Esophagus muscularis mucosa (tissue), 3 donors: ENCODE results near the gene CAMKMT.

Experiments
- CTCF ChIP-seq, 3 experiments: fragments of 200-600 bp in 2 of 3; fragments of 450-650 bp in 1 of 3; sonication (generic) in 2 of 3; IDR thresholded peaks; one replicate each; pipeline ENCODE4 v1.5.1; 2017 to 2019; ENCODE audit warnings: antibody characterized with exemption in 3 of 3, mild to moderate bottlenecking in 2 of 3, moderate library complexity in 1 of 3
- POLR2A ChIP-seq: fragments of 450-650 bp; IDR thresholded peaks from one replicate; pipeline ENCODE4 v1.6.1; 2017; ENCODE audit warnings: antibody characterized with exemption, moderate library complexity, mild to moderate bottlenecking, low read depth

GRCh38 chr2:44656460-44656859 lies 294.7 kb downstream of the CAMKMT start:
- TF ChIP-seq CTCF (IDR thresholded peaks at IDR 0.05) (no peak), POLR2A (no peak)
